Muscle of arm (tissue), 14 donors: ENCODE results near the gene SPAAR. TPM values are rescaled to one million over a fixed set of nuclear protein-coding genes. Genes with fewer than 3 reads are reported as not detected.
"Not testable (repeated sequence)": the region's sequence is repeated elsewhere in the genome, so short reads cannot be mapped to it uniquely, and the experiment has no call there.

Experiments used
- DNase-seq: peaks from one replicate; pipeline ENCODE4 v3.0.0-alpha.2; 2013
- long read RNA-seq, 11 donors: transcript quantifications; one replicate each; lab custom pipeline, GENCODE V29; 2026
- polyA plus RNA-seq, 12 donors: library from polyadenylated mRNA; unstranded; fragments of 120-200 nt; gene quantifications; one replicate each; pipeline ENCODE4 v1.2.1, GENCODE V29; 2013; ENCODE audit not compliant: insufficient read length in 12 of 12

SPAAR gene
- 1 to 10 TPM in 10 of 12 donors, not detected in 2; 1.1 to 2.8 (median 1.9) TPM for polyA plus RNA-seq
- long read RNA-seq, donor 1 = 0 reads
- long read RNA-seq, donor 2 = 0 reads
- long read RNA-seq, donor 3, partial matches to known transcripts = 0 of 1 reads
- long read RNA-seq, donor 3, other reads (novel, unspliced or antisense) = 0 of 1 reads
- long read RNA-seq, donor 4 = 0 reads
- long read RNA-seq, donor 5 = 0 reads
- long read RNA-seq, donor 6 = 0 reads
- long read RNA-seq, donor 7, partial matches to known transcripts = 0 of 3 reads
- long read RNA-seq, donor 7, other reads (novel, unspliced or antisense) = 0 of 3 reads
- long read RNA-seq, donor 8 = 0 reads
- long read RNA-seq, donor 9 = 0 reads
- long read RNA-seq, donor 10 = 0 reads
- long read RNA-seq, donor 11, partial matches to known transcripts = 0 of 2 reads
- long read RNA-seq, donor 11, other reads (novel, unspliced or antisense) = 0 of 2 reads

- DNase-seq = no peak
Measured at GRCh38 chr9:35909274-35909673, at the start of gene SPAAR. TSS of gene SPAAR (plus strand) at chr9:35909490. CDS start at chr9:35910464, 974 bp downstream.

- DNase-seq = no peak
Measured at GRCh38 chr9:35859990-35860339, 49.3 kb upstream of the SPAAR start.

GRCh38 chr9:35861161-35861897 lies 48.0 kb upstream of the SPAAR start:
- no peak for DNase-seq

- DNase-seq = no peak
Measured at GRCh38 chr9:35862328-35862727, 47.0 kb upstream of the SPAAR start.

GRCh38 chr9:35863583-35863982 lies 45.7 kb upstream of the SPAAR start:
- DNase-seq = no peak

- no peak for DNase-seq
Measured at GRCh38 chr9:35864695-35865255, 44.5 kb upstream of the SPAAR start.

GRCh38 chr9:35867538-35867937 lies 41.8 kb upstream of the SPAAR start:
- no peak for DNase-seq

GRCh38 chr9:35868933-35869332 lies 40.4 kb upstream of the SPAAR start:
- DNase-seq = no peak

GRCh38 chr9:35869621-35870216 lies 39.6 kb upstream of the SPAAR start:
- no peak for DNase-seq

- DNase-seq = no peak
Measured at GRCh38 chr9:35870351-35870923, 38.9 kb upstream of the SPAAR start, which contains the start of gene OR13J1. TSS of gene OR13J1 (minus strand) at chr9:35870401. CDS start at chr9:35870401, 0 bp downstream.

- DNase-seq = no peak
Measured at GRCh38 chr9:35871545-35871944, 37.7 kb upstream of the SPAAR start.

- DNase-seq = no peak
Measured at GRCh38 chr9:35872505-35872904, 36.8 kb upstream of the SPAAR start.

- peak; percentile 88 for DNase-seq
Measured at GRCh38 chr9:35882263-35882848, 26.9 kb upstream of the SPAAR start.

GRCh38 chr9:35882996-35883395 lies 26.3 kb upstream of the SPAAR start:
- no peak for DNase-seq

- not testable (repeated sequence) for DNase-seq
Measured at GRCh38 chr9:35884908-35885307, 24.4 kb upstream of the SPAAR start.

GRCh38 chr9:35891646-35892045 lies 17.6 kb upstream of the SPAAR start:
- no peak for DNase-seq

- no peak for DNase-seq
Measured at GRCh38 chr9:35892051-35892450, 17.2 kb upstream of the SPAAR start.

- no peak for DNase-seq
Measured at GRCh38 chr9:35896570-35896969, 12.7 kb upstream of the SPAAR start.

GRCh38 chr9:35897376-35898099 lies 11.8 kb upstream of the SPAAR start:
- not testable (repeated sequence) for DNase-seq

- no peak for DNase-seq
Measured at GRCh38 chr9:35898337-35898736, 11.0 kb upstream of the SPAAR start.

- no peak for DNase-seq
Measured at GRCh38 chr9:35899021-35899420, 10.3 kb upstream of the SPAAR start.
